Peyer's patch (tissue), 4 donors: Measurements from ENCODE around the gene PNPT1.

Source experiments
- CTCF ChIP-seq, 6 experiments: fragments of 450-650 bp in 4 of 6; fragments of 200-600 bp in 2 of 6; sonication (generic) in 1 of 6; IDR thresholded peaks; one replicate each; pipeline ENCODE4 v1.5.1; 2017 to 2019; ENCODE audit warnings: antibody characterized with exemption in 6 of 6, mild to moderate bottlenecking in 3 of 6, moderate library complexity in 1 of 6
- POLR2A ChIP-seq, 2 donors: fragments of 450-650 bp; IDR thresholded peaks; one replicate each; pipeline ENCODE4 v1.5.1; 2017; ENCODE audit warnings: antibody characterized with exemption in 2 of 2, mild to moderate bottlenecking in 2 of 2, moderate library complexity in 2 of 2

DNA sequence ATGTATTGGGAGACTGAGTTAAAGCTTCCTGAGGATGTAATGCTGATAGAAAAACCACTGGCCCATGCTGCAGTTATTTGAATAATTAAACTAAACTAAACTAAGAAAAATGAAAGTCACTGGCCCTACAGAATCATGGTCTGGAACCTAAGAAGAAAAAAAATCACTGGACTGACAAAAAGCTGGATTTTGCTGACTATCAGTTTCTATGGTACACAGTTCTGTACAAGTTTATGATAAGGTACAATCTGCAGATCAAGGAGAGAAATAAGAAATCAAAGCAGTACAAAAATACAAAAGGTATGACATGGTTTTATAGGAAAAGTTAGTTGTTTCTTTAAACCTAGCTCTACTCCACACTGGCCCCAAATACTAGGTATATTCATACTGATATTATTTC is 91.8 kb downstream of the PNPT1 start:
- TF ChIP-seq POLR2A (IDR thresholded peaks at IDR 0.05) = no peak
- no peak for TF ChIP-seq CTCF (IDR thresholded peaks at IDR 0.05)
